GM18508 (cell line): ENCODE results near the gene NCOA1.

ENCODE experiments used
- ATAC-seq: cut with Tn5 transposase; IDR thresholded peaks from one replicate; pipeline ENCODE4 v1.9.1; 2021; ENCODE audit warnings: moderate number of reproducible peaks; ENCODE audit not compliant: insufficient read depth, unreplicated experiment

Gene NCOA1

GRCh38 chr2:24723191-24723590, 232.1 kb downstream of the NCOA1 start:
- ATAC-seq: no peak

GRCh38 chr2:24723665-24724064, 232.6 kb downstream of the NCOA1 start:
- no peak for ATAC-seq

- no peak for ATAC-seq
Measured at GRCh38 chr2:24724111-24724775, 233.2 kb downstream of the NCOA1 start.

- ATAC-seq: no peak
Measured at GRCh38 chr2:24725956-24726355, 234.9 kb downstream of the NCOA1 start.

GRCh38 chr2:24730481-24730880, 239.4 kb downstream of the NCOA1 start:
- no peak for ATAC-seq

GRCh38 chr2:24731040-24731439, 240.0 kb downstream of the NCOA1 start:
- no peak for ATAC-seq

- no peak for ATAC-seq
Measured at GRCh38 chr2:24731923-24732322, 240.9 kb downstream of the NCOA1 start.

- no peak for ATAC-seq
Measured at GRCh38 chr2:24734741-24735140, 243.7 kb downstream of the NCOA1 start.

- ATAC-seq: no peak
Measured at GRCh38 chr2:24739354-24740025, 248.4 kb downstream of the NCOA1 start.

- no peak for ATAC-seq
Measured at GRCh38 chr2:24740142-24740541, 249.1 kb downstream of the NCOA1 start.

GRCh38 chr2:24742730-24743129, 251.7 kb downstream of the NCOA1 start:
- ATAC-seq: no peak

GRCh38 chr2:24743924-24744323, 252.9 kb downstream of the NCOA1 start:
- no peak for ATAC-seq

GRCh38 chr2:24744356-24744755, 253.3 kb downstream of the NCOA1 start:
- ATAC-seq: no peak

GRCh38 chr2:24745825-24746224, 254.8 kb downstream of the NCOA1 start:
- ATAC-seq: no peak

GRCh38 chr2:24747299-24747698, 256.2 kb downstream of the NCOA1 start:
- ATAC-seq: no peak

- no peak for ATAC-seq
Measured at GRCh38 chr2:24749069-24749691, 258.1 kb downstream of the NCOA1 start.

- no peak for ATAC-seq
Measured at GRCh38 chr2:24754985-24755705, 264.1 kb downstream of the NCOA1 start.

GRCh38 chr2:24756789-24757188, 265.7 kb downstream of the NCOA1 start:
- no peak for ATAC-seq

- no peak for ATAC-seq
Measured at GRCh38 chr2:24761866-24762265, 270.8 kb downstream of the NCOA1 start.

GRCh38 chr2:24762518-24762917, 271.5 kb downstream of the NCOA1 start:
- ATAC-seq: no peak

- ATAC-seq: no peak
Measured at GRCh38 chr2:24763843-24764242, 272.8 kb downstream of the NCOA1 start.
